Testis (tissue), 2 donors: Measurements from ENCODE around the gene FYN.

Experiments
- CTCF ChIP-seq, 3 experiments: fragments of 450-650 bp in 2 of 3; fragments of 200-600 bp in 1 of 3; sonication (generic) in 1 of 3; IDR thresholded peaks; one replicate each; pipeline ENCODE4 v1.5.1; 2016 to 2019; ENCODE audit warnings: antibody characterized with exemption in 3 of 3, mild to moderate bottlenecking in 2 of 3, moderate library complexity in 1 of 3
- POLR2A ChIP-seq: fragments of 450-650 bp; IDR thresholded peaks from one replicate; pipeline ENCODE4 v1.6.1; 2017; ENCODE audit warnings: antibody characterized with exemption, mild to moderate bottlenecking, moderate library complexity

- TF ChIP-seq CTCF (IDR thresholded peaks at IDR 0.05) = no peak
- no peak for TF ChIP-seq POLR2A
Measured at GRCh38 chr6:111865049-111865585, 8.1 kb downstream of the FYN start.
